OCI-M2 (cell line): ENCODE data around the gene TCF12.

Experiments used
- DNase-seq: peaks from one replicate; lab custom pipeline; 2025; ENCODE audit not compliant: unreplicated experiment; lab: John Stamatoyannopoulos, UW

The TCF12 gene

GRCh38 chr15:57203906-57204305 is 285.5 kb downstream of the TCF12 start:
- DNase-seq: no peak

DNA sequence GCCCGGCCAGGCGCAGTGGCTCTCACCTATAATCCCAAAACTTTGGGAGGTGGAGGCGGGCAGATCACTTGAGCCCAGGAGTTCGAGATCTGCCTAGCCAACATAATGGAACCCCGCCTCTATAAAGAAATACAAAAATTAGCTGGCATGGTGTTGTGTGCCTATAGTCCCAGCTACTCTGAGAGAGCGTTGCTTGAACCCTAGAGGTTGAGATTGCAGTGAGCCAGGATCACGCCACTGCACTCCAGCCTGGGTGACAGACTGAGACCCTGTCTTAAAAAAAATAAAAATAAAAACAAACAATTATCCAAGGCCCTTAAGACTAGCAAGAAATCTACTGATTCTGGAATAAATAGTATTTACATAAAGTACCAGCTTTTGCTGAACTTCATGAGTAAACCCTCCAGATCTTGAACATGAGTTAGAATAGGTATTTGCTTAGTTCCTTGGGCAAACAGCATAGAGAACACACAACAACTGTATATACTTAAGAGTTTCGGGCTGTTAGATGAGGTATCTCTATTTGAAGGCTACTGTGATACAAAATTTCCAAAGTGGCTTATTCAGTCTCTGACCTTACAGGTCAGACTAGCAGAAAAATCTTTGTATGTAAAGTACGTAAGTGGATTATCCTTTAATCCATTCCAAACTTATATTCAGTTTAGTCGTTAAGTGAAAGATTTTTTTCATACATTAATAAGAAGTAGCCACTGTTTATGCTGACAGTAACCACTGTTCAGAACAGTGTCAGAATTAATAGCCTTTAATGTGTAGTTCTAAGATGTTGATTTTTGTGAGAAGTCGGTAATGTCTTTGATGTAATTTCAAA is 286.8 kb downstream of the TCF12 start:
- DNase-seq: no peak

GRCh38 chr15:57205996-57206395 is 287.6 kb downstream of the TCF12 start:
- no peak for DNase-seq

DNA sequence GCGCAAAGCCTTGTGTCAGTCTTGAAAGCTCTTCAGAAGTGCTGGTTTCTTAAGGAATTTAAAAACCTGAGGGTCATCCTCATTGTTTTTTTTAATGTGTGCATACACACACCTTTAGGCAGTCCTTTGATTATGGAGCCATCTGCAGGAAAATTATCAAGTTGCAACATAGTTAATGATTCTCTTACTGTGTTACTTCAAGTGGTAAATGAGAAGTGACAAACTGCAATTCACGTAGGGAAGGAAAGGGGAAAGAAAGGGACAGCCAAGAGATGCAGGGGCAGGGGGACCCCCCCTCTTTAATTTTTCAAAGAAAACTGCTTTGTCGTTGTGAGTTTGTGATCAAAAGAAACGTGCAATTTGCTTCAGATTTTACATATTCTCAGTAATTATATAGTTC is 295.4 kb downstream of the TCF12 start:
- no peak for DNase-seq

- no peak for DNase-seq
These were observed 296.9 kb downstream of the TCF12 start for GRCh38 chr15:57215326-57215725.

GRCh38 chr15:57215881-57216280 is 297.4 kb downstream of the TCF12 start:
- no peak for DNase-seq

GRCh38 chr15:57216288-57216687 is 297.8 kb downstream of the TCF12 start:
- no peak for DNase-seq

- no peak for DNase-seq
These were observed 299.5 kb downstream of the TCF12 start for GRCh38 chr15:57217778-57218598.

DNA sequence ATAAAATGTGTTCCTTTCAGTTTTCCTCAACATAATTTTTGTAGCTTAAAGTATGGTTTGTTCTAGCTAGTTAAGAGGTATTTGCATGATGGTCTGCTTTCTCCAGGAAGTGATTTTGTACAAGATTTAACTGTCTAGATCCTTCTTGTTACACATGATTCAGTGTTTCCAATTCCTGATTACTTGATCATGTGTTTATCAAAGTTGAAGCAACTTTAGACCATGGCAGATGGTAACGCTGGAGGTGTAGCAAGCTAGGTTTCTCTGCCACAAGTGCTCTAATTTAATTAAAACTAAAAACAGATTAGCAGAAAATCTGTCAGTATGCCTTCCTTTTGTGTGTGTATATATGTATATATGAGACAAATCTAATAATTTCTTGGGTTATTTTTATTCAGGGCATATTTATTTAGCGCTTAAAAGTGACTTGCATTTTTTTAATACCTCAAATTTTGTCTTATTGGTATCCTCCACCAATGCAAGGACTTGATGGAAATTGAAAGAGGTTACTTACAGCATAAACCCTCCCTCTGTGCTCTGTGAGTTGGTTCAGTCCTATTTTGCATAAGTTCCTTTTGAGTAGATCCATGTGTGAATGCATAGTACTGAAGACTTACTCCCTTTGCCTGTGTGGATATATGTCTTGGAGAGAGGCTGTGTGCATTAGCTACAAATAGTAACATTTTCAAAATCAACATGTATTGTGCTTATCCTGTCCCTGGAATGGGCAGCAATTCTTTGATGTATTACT is 300.6 kb downstream of the TCF12 start:
- no peak for DNase-seq

DNA sequence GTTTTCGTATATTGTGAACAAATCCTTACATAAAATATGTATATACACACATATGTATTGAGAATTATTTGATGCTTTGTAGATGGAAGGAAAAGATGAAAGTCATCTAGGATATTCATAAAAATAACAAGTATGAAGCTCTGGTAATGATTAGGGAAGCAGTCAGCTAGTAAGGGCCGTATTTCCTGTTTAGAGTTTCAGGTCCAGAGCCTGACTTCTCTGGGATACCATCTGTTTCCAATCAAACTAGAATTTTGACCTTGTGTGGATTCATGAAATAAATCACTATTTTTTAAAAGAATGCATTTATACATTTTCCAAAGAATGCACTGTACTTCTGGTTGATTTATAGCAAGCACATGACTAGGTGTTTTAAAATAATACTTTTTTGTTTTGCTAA is 301.8 kb downstream of the TCF12 start:
- DNase-seq: no peak

DNA sequence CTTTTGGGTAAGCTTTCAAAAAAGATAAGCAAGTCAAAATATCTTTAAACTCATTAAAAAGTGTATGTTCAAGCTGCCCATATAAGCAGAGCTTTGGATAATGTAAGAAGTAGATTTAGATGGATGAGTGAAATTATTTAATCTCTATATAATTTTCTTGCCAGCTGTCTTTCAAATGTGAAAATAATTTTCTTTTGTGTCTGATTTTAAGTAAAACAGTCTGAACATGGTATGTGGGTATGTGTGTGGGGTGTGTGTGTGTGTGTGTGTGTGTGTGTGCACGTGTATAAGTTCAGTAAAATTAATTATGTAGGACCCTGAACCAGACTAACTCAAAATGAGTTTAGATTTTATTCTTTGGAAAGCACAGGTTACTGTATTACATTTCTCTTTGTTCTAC is 302.7 kb downstream of the TCF12 start:
- DNase-seq: no peak

GRCh38 chr15:57223345-57223744 is 304.9 kb downstream of the TCF12 start:
- no peak for DNase-seq

DNA sequence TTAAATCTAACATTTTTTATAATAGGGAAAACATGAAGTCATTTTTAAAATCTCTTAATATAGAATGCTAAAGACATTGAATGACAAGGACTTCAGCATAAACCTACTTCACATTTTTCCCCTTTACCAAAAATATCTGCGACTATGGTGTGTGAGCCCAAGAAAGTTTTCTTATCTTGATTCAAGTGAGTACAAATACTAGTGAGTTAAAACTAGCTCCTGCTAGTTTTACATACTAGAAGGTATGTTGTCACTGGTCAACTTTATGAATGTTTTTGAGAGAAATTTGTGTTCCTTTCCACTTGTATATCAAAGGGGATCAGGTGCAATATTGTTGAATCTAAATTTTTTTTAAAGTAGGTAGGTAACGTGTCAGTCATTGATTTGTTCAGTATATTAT is 305.4 kb downstream of the TCF12 start:
- DNase-seq: no peak

DNA sequence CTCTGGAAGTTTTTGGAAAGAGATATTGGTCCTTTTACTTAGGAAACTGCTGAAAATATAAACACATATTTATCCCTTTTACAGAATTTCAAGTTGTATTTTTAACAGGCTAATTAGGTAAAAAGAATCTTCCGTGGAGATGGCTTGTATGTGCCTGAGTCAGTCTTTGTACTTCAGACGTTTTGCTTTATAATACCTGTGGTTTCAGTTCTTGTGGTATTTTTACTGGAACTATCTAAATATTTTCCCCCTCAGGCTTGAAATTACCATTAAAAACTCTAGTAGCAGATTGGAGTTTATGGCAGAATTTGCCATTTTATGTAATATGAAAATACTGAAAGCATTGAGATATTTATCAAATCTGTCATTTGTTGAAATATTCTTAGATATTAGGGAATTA is 306.2 kb downstream of the TCF12 start:
- no peak for DNase-seq

GRCh38 chr15:57227166-57227565 is 308.7 kb downstream of the TCF12 start:
- no peak for DNase-seq

DNA sequence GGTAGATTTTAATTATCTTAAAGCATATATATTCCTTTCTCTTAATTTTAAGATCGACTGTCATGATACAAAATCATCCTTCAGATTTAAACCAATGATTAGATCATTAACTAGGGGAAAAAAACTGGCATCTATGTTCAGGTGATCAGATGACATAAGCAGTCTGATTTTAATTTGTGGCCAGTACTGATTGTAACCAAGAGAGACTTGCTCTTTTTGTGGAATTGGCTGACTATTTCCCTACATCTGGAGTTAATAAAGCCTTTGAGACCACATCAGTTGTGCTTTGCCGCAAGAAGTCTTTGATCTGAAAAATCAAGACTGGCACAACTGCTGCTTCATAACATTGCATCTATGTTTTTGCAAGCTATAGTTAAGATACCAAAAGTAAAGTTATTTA is 309.5 kb downstream of the TCF12 start:
- DNase-seq: no peak

DNA sequence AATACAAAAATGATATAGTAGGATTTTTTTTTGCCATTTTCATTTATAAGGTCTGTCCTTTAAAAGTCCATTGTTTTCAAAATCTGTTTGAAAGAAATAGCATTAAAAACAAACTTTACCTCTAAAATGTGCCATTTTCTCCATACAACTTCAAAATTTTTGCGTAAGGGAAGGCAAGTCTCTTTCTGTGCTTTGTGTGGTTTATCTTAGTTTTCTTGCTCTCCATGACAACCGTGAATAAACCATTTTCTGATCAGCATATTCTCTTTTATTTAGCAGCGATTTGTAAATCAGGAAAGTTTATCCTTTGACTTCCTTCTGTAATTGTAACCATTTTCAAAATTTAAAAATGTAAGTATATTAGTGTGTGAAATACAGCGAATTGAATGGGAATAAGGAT is 310.0 kb downstream of the TCF12 start:
- DNase-seq: no peak

- DNase-seq: no peak
These were observed 310.6 kb downstream of the TCF12 start for GRCh38 chr15:57229051-57229450.

- DNase-seq: no peak
These were observed 313.1 kb downstream of the TCF12 start for GRCh38 chr15:57231559-57231958.

DNA sequence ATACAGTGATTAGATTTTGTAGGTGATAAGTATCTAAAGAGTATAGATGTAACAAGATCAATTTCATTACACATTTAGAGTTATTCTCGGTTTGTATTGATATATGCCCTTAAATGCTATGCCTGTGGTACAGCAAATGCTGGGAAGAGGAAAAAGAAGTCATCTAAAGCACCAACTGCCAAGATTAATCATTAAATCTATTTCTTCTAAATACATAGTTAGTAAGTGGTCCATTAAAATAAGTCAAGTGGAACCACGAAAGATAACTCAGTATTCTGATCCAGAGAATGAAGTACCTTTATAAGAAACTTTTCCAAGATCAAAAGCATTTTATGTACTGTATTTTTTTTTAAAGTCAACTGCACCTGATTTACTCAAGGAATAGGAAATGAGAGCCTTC is 315.7 kb downstream of the TCF12 start:
- no peak for DNase-seq

DNA sequence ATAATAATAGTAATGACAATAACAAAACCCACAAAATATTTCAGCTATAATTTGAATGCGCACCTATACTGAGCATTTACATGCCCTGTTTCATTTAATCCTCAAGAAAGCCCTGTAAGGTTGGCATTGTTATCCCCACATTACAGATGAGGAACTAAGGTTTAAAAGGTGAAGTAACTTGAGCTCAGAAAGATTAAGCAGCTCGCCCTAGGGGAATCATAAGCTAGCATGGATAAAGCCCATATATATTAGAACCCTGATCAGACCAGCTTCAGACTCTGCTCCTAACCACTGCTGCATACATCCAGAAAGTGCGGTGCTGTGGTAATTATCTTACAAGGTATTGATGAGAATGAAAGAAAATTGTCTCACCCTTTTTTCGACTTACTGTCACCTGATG is 316.7 kb downstream of the TCF12 start:
- no peak for DNase-seq

- DNase-seq: no peak
These were observed 317.4 kb downstream of the TCF12 start for GRCh38 chr15:57235873-57236272.
